HepG2 (cell line): ENCODE measurements around the gene PLAA. TPM values are rescaled to one million over a fixed set of nuclear protein-coding genes. Genes with fewer than 3 reads are reported as not detected.

Source experiments
- ARHGAP35 ChIP-seq: sonication (generic); formaldehyde crosslinking; IDR thresholded peaks from 2 replicates; pipeline ENCODE4 v1.9.0; 2022; ENCODE audit warnings: mild to moderate bottlenecking, inconsistent platforms, moderate library complexity, missing genetic modification reagents, borderline replicate concordance
- ASH2L ChIP-seq: fragments of 300-600, 200-600 bp; sonication (generic); IDR thresholded peaks from 2 replicates; pipeline ENCODE4 v1.7.0; 2017; ENCODE audit warnings: low read depth, mild to moderate bottlenecking, moderate library complexity, mixed read lengths, low read length; ENCODE audit not compliant: insufficient read length
- HOXA5 ChIP-seq: sonication (generic); formaldehyde crosslinking; IDR thresholded peaks from 2 replicates; pipeline ENCODE4 v1.4.0; 2020; ENCODE audit warnings: missing genetic modification reagents
- KAT8 ChIP-seq: IDR thresholded peaks from 2 replicates; pipeline ENCODE4 v1.6.1; 2016; ENCODE audit warnings: missing genetic modification reagents, missing compliant biosample characterization
- NFE2 ChIP-seq: sonication (generic); formaldehyde crosslinking; IDR thresholded peaks from 2 replicates; pipeline ENCODE4 v1.4.0; 2020; ENCODE audit warnings: missing genetic modification reagents
- ONECUT2 ChIP-seq: sonication (generic); formaldehyde crosslinking; IDR thresholded peaks from 2 replicates; pipeline ENCODE4 v1.4.0; 2020; ENCODE audit warnings: missing genetic modification reagents
- PAX8 ChIP-seq: sonication (generic); formaldehyde crosslinking; IDR thresholded peaks from 2 replicates; pipeline ENCODE4 v1.8.0; 2022; ENCODE audit warnings: mild to moderate bottlenecking, missing genetic modification reagents, borderline replicate concordance
- PPARG ChIP-seq: conservative IDR thresholded peaks from 2 replicates; pipeline ENCODE4 v1.6.1; 2016; ENCODE audit warnings: missing biosample characterization, missing genetic modification reagents
- SNAI1 ChIP-seq: sonication (generic); formaldehyde crosslinking; IDR thresholded peaks from 2 replicates; pipeline ENCODE4 v1.5.0; 2020; ENCODE audit warnings: mild to moderate bottlenecking, missing genetic modification reagents, borderline replicate concordance
- TBX3 ChIP-seq: fragments of 450-650 bp; IDR thresholded peaks from 2 replicates; pipeline ENCODE4 v1.6.1; 2017; ENCODE audit warnings: antibody characterized with exemption, mild to moderate bottlenecking, inconsistent platforms, borderline replicate concordance
- ZNF20 ChIP-seq: sonication (generic); formaldehyde crosslinking; IDR thresholded peaks from 2 replicates; pipeline ENCODE4 v1.4.0; 2020; ENCODE audit warnings: mild to moderate bottlenecking, moderate library complexity, missing genetic modification reagents
- ZNF468 ChIP-seq: sonication (generic); formaldehyde crosslinking; IDR thresholded peaks from 2 replicates; pipeline ENCODE4 v1.8.0; 2022; ENCODE audit warnings: mild to moderate bottlenecking, moderate library complexity, missing genetic modification reagents
- polyA plus RNA-seq, 8 experiments: library from polyadenylated mRNA; depleted of rRNA in 3 of 8; stranded (reverse) in 7 of 8; unstranded in 1 of 8; fragments of >200 nt; fragmentation: Illumina TruSeq in 4 of 8; extraction: Trizol in 4 of 8; gene quantifications; 2 replicates each; pipeline versions ENCODE4 v1.2.1 to v1.2.3, GENCODE V29; 2011 to 2016; ENCODE audit warnings: low read depth in 4 of 8, missing spikeins in 1 of 8, mixed read lengths in 1 of 8; ENCODE audit not compliant: insufficient read depth in 1 of 8
- total RNA-seq, 5 experiments: library from RNA; depleted of rRNA; stranded (reverse); fragments of >200 nt; fragmentation: Illumina TruSeq; extraction: Trizol; gene quantifications; 2 replicates each; pipeline ENCODE4 v1.2.3, GENCODE V29; 2016; ENCODE audit warnings: low read depth in 1 of 5
- TF ChIP-seq, protein P1 (sequence below): sonication (generic); formaldehyde crosslinking; IDR thresholded peaks from 2 replicates; pipeline ENCODE4 v1.5.1; 2020; ENCODE audit warnings: missing genetic modification reagents, mild to moderate bottlenecking, borderline replicate concordance
- TF ChIP-seq, protein P2 (sequence below): sonication (generic); formaldehyde crosslinking; IDR thresholded peaks from 2 replicates; pipeline ENCODE4 v1.8.1; 2023; ENCODE audit warnings: mild to moderate bottlenecking, missing genetic modification reagents
- TF ChIP-seq, protein P3 (sequence below): sonication (generic); formaldehyde crosslinking; IDR thresholded peaks from 2 replicates; pipeline ENCODE4 v1.4.0; 2020; ENCODE audit warnings: missing genetic modification reagents
- TF ChIP-seq, protein P4 (sequence below): sonication (generic); formaldehyde crosslinking; IDR thresholded peaks from 2 replicates; pipeline ENCODE4 v1.4.0; 2020; ENCODE audit warnings: mild to moderate bottlenecking, missing genetic modification reagents

The PLAA gene
- total and polyA plus RNA-seq, 2 of the 13 experiments (the other 11 are each of a cell fraction or from before 2014, with no cell fraction given): 5.8 to 22.9 TPM

- TF ChIP-seq, protein P1, sequence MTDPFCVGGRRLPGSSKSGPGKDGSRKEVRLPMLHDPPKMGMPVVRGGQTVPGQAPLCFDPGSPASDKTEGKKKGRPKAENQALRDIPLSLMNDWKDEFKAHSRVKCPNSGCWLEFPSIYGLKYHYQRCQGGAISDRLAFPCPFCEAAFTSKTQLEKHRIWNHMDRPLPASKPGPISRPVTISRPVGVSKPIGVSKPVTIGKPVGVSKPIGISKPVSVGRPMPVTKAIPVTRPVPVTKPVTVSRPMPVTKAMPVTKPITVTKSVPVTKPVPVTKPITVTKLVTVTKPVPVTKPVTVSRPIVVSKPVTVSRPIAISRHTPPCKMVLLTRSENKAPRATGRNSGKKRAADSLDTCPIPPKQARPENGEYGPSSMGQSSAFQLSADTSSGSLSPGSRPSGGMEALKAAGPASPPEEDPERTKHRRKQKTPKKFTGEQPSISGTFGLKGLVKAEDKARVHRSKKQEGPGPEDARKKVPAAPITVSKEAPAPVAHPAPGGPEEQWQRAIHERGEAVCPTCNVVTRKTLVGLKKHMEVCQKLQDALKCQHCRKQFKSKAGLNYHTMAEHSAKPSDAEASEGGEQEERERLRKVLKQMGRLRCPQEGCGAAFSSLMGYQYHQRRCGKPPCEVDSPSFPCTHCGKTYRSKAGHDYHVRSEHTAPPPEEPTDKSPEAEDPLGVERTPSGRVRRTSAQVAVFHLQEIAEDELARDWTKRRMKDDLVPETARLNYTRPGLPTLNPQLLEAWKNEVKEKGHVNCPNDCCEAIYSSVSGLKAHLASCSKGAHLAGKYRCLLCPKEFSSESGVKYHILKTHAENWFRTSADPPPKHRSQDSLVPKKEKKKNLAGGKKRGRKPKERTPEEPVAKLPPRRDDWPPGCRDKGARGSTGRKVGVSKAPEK (CRISPR knock-in tag): no peak
- TF ChIP-seq ZNF20 (CRISPR knock-in tag) (no peak), TBX3 (no peak), KAT8 (CRISPR knock-in tag) (peak; percentile 66), ARHGAP35 (no peak), ASH2L (peak; percentile 96), HOXA5 (CRISPR knock-in tag) (peak; percentile 22), SNAI1 (CRISPR knock-in tag) (no peak), PPARG (no peak), PAX8 (CRISPR knock-in tag) (no peak), NFE2 (CRISPR knock-in tag) (no peak), ONECUT2 (CRISPR knock-in tag) (no peak), ZNF468 (CRISPR knock-in tag) (no peak)
- TF ChIP-seq, protein P2, sequence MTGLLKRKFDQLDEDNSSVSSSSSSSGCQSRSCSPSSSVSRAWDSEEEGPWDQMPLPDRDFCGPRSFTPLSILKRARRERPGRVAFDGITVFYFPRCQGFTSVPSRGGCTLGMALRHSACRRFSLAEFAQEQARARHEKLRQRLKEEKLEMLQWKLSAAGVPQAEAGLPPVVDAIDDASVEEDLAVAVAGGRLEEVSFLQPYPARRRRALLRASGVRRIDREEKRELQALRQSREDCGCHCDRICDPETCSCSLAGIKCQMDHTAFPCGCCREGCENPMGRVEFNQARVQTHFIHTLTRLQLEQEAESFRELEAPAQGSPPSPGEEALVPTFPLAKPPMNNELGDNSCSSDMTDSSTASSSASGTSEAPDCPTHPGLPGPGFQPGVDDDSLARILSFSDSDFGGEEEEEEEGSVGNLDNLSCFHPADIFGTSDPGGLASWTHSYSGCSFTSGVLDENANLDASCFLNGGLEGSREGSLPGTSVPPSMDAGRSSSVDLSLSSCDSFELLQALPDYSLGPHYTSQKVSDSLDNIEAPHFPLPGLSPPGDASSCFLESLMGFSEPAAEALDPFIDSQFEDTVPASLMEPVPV (CRISPR knock-in tag): no peak
- TF ChIP-seq, protein P3, sequence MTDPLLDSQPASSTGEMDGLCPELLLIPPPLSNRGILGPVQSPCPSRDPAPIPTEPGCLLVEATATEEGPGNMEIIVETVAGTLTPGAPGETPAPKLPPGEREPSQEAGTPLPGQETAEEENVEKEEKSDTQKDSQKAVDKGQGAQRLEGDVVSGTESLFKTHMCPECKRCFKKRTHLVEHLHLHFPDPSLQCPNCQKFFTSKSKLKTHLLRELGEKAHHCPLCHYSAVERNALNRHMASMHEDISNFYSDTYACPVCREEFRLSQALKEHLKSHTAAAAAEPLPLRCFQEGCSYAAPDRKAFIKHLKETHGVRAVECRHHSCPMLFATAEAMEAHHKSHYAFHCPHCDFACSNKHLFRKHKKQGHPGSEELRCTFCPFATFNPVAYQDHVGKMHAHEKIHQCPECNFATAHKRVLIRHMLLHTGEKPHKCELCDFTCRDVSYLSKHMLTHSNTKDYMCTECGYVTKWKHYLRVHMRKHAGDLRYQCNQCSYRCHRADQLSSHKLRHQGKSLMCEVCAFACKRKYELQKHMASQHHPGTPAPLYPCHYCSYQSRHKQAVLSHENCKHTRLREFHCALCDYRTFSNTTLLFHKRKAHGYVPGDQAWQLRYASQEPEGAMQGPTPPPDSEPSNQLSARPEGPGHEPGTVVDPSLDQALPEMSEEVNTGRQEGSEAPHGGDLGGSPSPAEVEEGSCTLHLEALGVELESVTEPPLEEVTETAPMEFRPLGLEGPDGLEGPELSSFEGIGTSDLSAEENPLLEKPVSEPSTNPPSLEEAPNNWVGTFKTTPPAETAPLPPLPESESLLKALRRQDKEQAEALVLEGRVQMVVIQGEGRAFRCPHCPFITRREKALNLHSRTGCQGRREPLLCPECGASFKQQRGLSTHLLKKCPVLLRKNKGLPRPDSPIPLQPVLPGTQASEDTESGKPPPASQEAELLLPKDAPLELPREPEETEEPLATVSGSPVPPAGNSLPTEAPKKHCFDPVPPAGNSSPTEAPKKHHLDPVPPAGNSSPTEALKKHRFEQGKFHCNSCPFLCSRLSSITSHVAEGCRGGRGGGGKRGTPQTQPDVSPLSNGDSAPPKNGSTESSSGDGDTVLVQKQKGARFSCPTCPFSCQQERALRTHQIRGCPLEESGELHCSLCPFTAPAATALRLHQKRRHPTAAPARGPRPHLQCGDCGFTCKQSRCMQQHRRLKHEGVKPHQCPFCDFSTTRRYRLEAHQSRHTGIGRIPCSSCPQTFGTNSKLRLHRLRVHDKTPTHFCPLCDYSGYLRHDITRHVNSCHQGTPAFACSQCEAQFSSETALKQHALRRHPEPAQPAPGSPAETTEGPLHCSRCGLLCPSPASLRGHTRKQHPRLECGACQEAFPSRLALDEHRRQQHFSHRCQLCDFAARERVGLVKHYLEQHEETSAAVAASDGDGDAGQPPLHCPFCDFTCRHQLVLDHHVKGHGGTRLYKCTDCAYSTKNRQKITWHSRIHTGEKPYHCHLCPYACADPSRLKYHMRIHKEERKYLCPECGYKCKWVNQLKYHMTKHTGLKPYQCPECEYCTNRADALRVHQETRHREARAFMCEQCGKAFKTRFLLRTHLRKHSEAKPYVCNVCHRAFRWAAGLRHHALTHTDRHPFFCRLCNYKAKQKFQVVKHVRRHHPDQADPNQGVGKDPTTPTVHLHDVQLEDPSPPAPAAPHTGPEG: peak; percentile 97
- TF ChIP-seq, protein P4, sequence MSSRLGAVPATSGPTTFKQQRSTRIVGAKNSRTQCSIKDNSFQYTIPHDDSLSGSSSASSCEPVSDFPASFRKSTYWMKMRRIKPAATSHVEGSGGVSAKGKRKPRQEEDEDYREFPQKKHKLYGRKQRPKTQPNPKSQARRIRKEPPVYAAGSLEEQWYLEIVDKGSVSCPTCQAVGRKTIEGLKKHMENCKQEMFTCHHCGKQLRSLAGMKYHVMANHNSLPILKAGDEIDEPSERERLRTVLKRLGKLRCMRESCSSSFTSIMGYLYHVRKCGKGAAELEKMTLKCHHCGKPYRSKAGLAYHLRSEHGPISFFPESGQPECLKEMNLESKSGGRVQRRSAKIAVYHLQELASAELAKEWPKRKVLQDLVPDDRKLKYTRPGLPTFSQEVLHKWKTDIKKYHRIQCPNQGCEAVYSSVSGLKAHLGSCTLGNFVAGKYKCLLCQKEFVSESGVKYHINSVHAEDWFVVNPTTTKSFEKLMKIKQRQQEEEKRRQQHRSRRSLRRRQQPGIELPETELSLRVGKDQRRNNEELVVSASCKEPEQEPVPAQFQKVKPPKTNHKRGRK: no peak
Observed at GRCh38 chr9:26955921-26956859, 9.1 kb upstream of the PLAA start, which contains the start of gene IFT74 (continued).
